Smooth muscle cell (in vitro differentiated cells): ENCODE results near the gene NFE2. TPM values are rescaled to one million over a fixed set of nuclear protein-coding genes. Genes with fewer than 3 reads are reported as not detected.
A peak's percentile ranks its signal among the peaks of the same experiment; 100 is the strongest.

Experiments
- DNase-seq: peaks from one replicate; lab custom pipeline; 2025; ENCODE audit not compliant: unreplicated experiment; lab: John Stamatoyannopoulos, UW
- H2AFZ ChIP-seq: fragments of 200-600 bp; sonication (generic); 2 replicates; pipeline ENCODE4 v1.6.0; 2016; ENCODE audit warnings: antibody characterized with exemption, low read depth, mild to moderate bottlenecking
- H3F3A ChIP-seq: fragments of 200-600 bp; sonication (generic); 2 replicates; pipeline ENCODE4 v1.6.0; 2017; ENCODE audit warnings: antibody characterized with exemption, low read depth
- H3K27ac ChIP-seq: fragments of 200-600 bp; sonication (generic); 2 replicates; pipeline ENCODE4 v1.5.1; 2016; ENCODE audit warnings: low read depth, mild to moderate bottlenecking
- H3K27me3 ChIP-seq: fragments of 200-600 bp; sonication (generic); 2 replicates; pipeline ENCODE4 v1.6.1; 2016; ENCODE audit warnings: low read depth, mild to moderate bottlenecking
- H3K36me3 ChIP-seq: fragments of 200-600 bp; sonication (generic); 2 replicates; pipeline ENCODE4 v1.5.1; 2016; ENCODE audit warnings: low read depth
- H3K4me1 ChIP-seq: fragments of 200-600 bp; sonication (generic); 2 replicates; pipeline ENCODE4 v1.5.1; 2016; ENCODE audit warnings: low read depth
- H3K4me2 ChIP-seq: fragments of 200-600 bp; sonication (generic); 2 replicates; pipeline ENCODE4 v1.6.0; 2016; ENCODE audit warnings: mild to moderate bottlenecking
- H3K4me3 ChIP-seq: fragments of 200-600 bp; sonication (generic); 2 replicates; pipeline ENCODE4 v1.5.1; 2016; ENCODE audit warnings: mild to moderate bottlenecking
- H3K79me2 ChIP-seq: fragments of 200-600 bp; sonication (generic); 2 replicates; pipeline ENCODE4 v1.6.0; 2016; ENCODE audit warnings: low read depth, mild to moderate bottlenecking
- H3K9ac ChIP-seq: fragments of 200-600 bp; sonication (generic); 2 replicates; pipeline ENCODE4 v1.6.0; 2016; ENCODE audit warnings: low read depth
- H3K9me3 ChIP-seq: fragments of 200-600 bp; sonication (generic); replicated peaks from 2 replicates; pipeline ENCODE4 v1.5.1; 2016; ENCODE audit warnings: low read depth
- H4K20me1 ChIP-seq: fragments of 200-600 bp; sonication (generic); 2 replicates; pipeline ENCODE4 v1.6.0; 2016; ENCODE audit warnings: low read depth
- CTCF ChIP-seq: fragments of 200-600 bp; sonication (generic); IDR thresholded peaks from 2 replicates; pipeline ENCODE4 v1.5.1; 2017; ENCODE audit warnings: borderline replicate concordance, mild to moderate bottlenecking, antibody characterized with exemption; ENCODE audit not compliant: insufficient read depth, poor library complexity, severe bottlenecking
- WGBS: methylation state at CpG from one replicate; pipeline ENCODE4 v1.1.7; 2016; ENCODE audit warnings: low lambda C conversion rate; 5-methylcytosine and 5-hydroxymethylcytosine counted together
- polyA plus RNA-seq: library from polyadenylated mRNA; unstranded; fragments of >200 nt; fragmentation: Nextera tagmentation; extraction: Ambion mirVana; gene quantifications from 2 replicates; pipeline ENCODE4 v1.2.1, GENCODE V29; 2016
- total RNA-seq: library from RNA; depleted of rRNA; stranded (reverse); fragments of >200 nt; gene quantifications from 2 replicates; pipeline ENCODE4 v1.2.3, GENCODE V29; 2014

NFE2 gene
- total and polyA plus RNA-seq, 2 experiments from 2014 or later, result 0.13 to 0.24 TPM

DNA sequence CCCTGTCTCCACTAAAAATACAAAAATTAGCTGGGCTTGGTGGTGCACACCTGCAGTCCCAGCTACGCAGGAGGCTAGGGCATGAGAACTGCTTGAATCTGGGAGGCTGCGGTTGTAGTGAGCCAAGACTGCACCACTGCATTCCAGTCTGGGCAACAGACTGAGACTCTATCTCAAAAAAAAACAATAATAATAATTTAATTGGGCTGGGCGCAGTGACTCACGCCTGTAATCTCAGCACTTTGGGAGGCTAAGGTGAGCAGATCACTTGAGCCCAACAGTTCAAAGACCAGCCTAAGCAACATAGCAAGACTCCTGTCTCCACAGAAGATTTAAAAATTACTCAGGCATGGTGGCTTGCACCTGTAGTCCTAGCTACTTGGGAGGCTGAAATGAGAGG lies 47.6 kb downstream of the NFE2 start:
- no peak overlapping the region for H2AFZ ChIP-seq
- DNase-seq, result no peak
- peaks cover 9% of the 10 kb centered on the region for H3K36me3 ChIP-seq
- peaks cover 9% of the 10 kb centered on the region for H3K4me1 ChIP-seq
- no peaks in the 10 kb centered on the region for H3K9me3 ChIP-seq
- TF ChIP-seq CTCF, result no peak
- H4K20me1 ChIP-seq, result no peaks in the 10 kb centered on the region
- 93% methylated on average over 4 of the region's 4 CpGs for WGBS
- H3K27ac ChIP-seq, result no peak overlapping the region
- H3K9ac ChIP-seq, result no peak overlapping the region
- H3K4me3 ChIP-seq, result no peak overlapping the region
- H3F3A ChIP-seq, result no peaks in the 10 kb centered on the region
- H3K4me2 ChIP-seq, result no peak overlapping the region
- H3K79me2 ChIP-seq, result peaks cover 29% of the 10 kb centered on the region
- no peaks in the 10 kb centered on the region for H3K27me3 ChIP-seq

- no peak overlapping the region for H3K4me2 ChIP-seq
- H3F3A ChIP-seq, result no peaks in the 10 kb centered on the region
- peaks cover 9% of the 10 kb centered on the region for H3K36me3 ChIP-seq
- no peak overlapping the region for H3K9ac ChIP-seq
- H3K79me2 ChIP-seq, result peaks cover 24% of the 10 kb centered on the region
- no peak overlapping the region for H3K27ac ChIP-seq
- no peaks in the 10 kb centered on the region for H3K9me3 ChIP-seq
- no peaks in the 10 kb centered on the region for H4K20me1 ChIP-seq
- H3K4me3 ChIP-seq, result no peak overlapping the region
- no peaks in the 10 kb centered on the region for H3K27me3 ChIP-seq
- WGBS, result 100% methylated on average over 1 of the region's 1 CpG
- DNase-seq, result no peak
- peak; percentile 66 for TF ChIP-seq CTCF
- no peaks in the 10 kb centered on the region for H3K4me1 ChIP-seq
- no peak overlapping the region for H2AFZ ChIP-seq
Measured at GRCh38 chr12:54251667-54252284, 49.0 kb downstream of the NFE2 start.

GRCh38 chr12:54249489-54249888 lies 51.3 kb downstream of the NFE2 start:
- no peaks in the 10 kb centered on the region for H3K27me3 ChIP-seq
- no peak for TF ChIP-seq CTCF
- no peaks in the 10 kb centered on the region for H3K4me1 ChIP-seq
- H3K4me3 ChIP-seq, result no peak overlapping the region
- H3K36me3 ChIP-seq, result no peaks in the 10 kb centered on the region
- no peak overlapping the region for H3K27ac ChIP-seq
- H3K9ac ChIP-seq, result no peak overlapping the region
- H4K20me1 ChIP-seq, result no peaks in the 10 kb centered on the region
- H2AFZ ChIP-seq, result no peak overlapping the region
- WGBS, result 97% methylated on average over 5 of the region's 5 CpGs
- H3K79me2 ChIP-seq, result peaks cover 8% of the 10 kb centered on the region
- H3F3A ChIP-seq, result no peaks in the 10 kb centered on the region
- DNase-seq, result no peak
- no peak overlapping the region for H3K4me2 ChIP-seq
- no peaks in the 10 kb centered on the region for H3K9me3 ChIP-seq

DNA sequence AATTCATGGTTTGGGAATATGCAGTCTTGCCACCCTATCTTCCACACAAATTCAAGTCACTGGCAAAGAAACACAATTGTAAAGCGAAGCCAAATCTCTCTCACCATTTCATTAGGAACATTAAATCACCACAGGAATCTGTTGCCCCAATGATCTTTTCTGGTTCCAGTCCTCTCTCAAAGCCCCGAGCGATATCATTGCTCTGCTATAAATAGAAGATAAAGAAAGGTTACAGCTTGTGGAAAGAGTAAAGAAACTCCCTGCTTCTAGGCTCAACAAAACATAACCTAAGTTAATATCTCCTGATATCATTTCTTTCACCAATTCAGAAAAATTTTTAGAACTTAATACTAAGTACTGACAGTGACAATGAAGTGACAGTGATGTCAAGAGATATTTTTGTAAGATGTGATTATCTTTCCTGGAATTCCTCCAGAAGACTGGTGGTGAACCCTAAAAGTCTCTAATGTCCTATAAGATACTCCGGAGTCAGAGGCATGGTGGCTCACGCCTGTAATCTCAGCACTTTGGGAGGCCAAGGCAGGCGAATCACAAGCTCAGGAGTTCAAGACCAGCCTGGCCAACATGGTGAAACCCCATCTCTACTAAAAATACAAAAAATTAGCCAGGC lies 54.7 kb downstream of the NFE2 start:
- DNase-seq, result no peak
- WGBS, result 89% methylated on average over 6 of the region's 6 CpGs
- no peaks in the 10 kb centered on the region for H3K9me3 ChIP-seq
- H4K20me1 ChIP-seq, result no peaks in the 10 kb centered on the region
- H3K9ac ChIP-seq, result no peak overlapping the region
- H3K79me2 ChIP-seq, result no peaks in the 10 kb centered on the region
- TF ChIP-seq CTCF, result no peak
- H3K27ac ChIP-seq, result no peak overlapping the region
- no peak overlapping the region for H2AFZ ChIP-seq
- H3F3A ChIP-seq, result no peaks in the 10 kb centered on the region
- no peak overlapping the region for H3K4me3 ChIP-seq
- no peaks in the 10 kb centered on the region for H3K27me3 ChIP-seq
- no peaks in the 10 kb centered on the region for H3K4me1 ChIP-seq
- no peaks in the 10 kb centered on the region for H3K36me3 ChIP-seq
- no peak overlapping the region for H3K4me2 ChIP-seq
